Fibroblast of lung (primary cell): ENCODE results near the gene LRRC10.

ENCODE experiments used
- CTCF ChIP-seq, 2 donors: IDR thresholded peaks in 1 of 2; conservative IDR thresholded peaks in 1 of 2; 1 replicate in 1 of 2; 2 replicates in 1 of 2; pipeline ENCODE4 v1.5.1; 2011 to 2012; ENCODE audit warnings: low read length in 2 of 2, control low read depth in 1 of 2, inconsistent platforms in 1 of 2, low read depth in 1 of 2, mild to moderate bottlenecking in 1 of 2
- EZH2 ChIP-seq: IDR thresholded peaks from 2 replicates; pipeline ENCODE4 v1.5.1; 2012; ENCODE audit warnings: low read length, control low read depth, mild to moderate bottlenecking; ENCODE audit errors: missing control alignments

DNA sequence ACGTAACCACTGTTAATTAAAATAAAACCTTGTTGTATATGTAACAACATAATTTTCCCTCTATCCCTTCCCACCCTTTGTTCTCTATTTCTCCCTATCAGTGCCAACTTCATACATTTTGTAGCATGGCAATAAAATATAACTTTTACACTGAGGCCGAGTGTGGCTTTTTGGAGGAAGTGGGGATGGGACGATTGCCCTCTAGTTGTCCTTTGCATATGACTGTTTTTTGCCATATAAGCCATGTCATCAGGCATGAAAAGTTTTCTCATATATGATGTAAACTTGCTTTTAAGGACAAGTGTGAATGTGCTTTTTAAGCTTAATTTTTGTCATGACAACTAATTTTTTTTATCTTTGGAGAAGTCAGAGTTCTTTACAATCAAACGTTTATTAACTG lies 31.7 kb downstream of the LRRC10 start:
- TF ChIP-seq CTCF (conservative IDR thresholded peaks at IDR 0.05 in 1 of 2, IDR thresholded peaks at IDR 0.05 in 1 of 2; ENCODE audit: low read depth in 1 of 2, low read length in 2 of 2) (no peak), EZH2 (no peak)
